ENCODE data around the gene TLE1.
A peak's percentile ranks its signal among the peaks of the same experiment; 100 is the strongest.
"Not testable (repeated sequence)": the region's sequence is repeated elsewhere in the genome, so short reads cannot be mapped to it uniquely, and the experiment has no call there.

TLE1 gene

GRCh38 chr9:81693671-81694378 lies 4.5 kb upstream of the TLE1 start:
- no peak for DNase-seq (ENCODE audit: insufficient read length, low spot score)
- no peak for FAIRE-seq
- TF ChIP-seq CTCF (IDR thresholded peaks at IDR 0.05; ENCODE audit: insufficient read depth, missing control alignments) = no peak

- TF ChIP-seq CTCF (IDR thresholded peaks at IDR 0.05; ENCODE audit: insufficient read depth, missing control alignments) = no peak
- FAIRE-seq = no peak
- no peak for DNase-seq (ENCODE audit: insufficient read length, low spot score)
These were observed 1.0 kb upstream of the TLE1 start for GRCh38 chr9:81690251-81690851.

- FAIRE-seq; DNase-seq (ENCODE audit: insufficient read length, low spot score): not testable (repeated sequence)
These were observed 329 bp downstream of the TLE1 start for GRCh38 chr9:81689093-81689342.

- FAIRE-seq; DNase-seq (ENCODE audit: insufficient read length, low spot score): not testable (repeated sequence)
These were observed 870 bp downstream of the TLE1 start for GRCh38 chr9:81688262-81689092.

- TF ChIP-seq CTCF (IDR thresholded peaks at IDR 0.05; ENCODE audit: insufficient read depth, missing control alignments) = no peak
- FAIRE-seq (no peak), DNase-seq (ENCODE audit: insufficient read length, low spot score) (no peak)
These were observed 1.7 kb downstream of the TLE1 start for GRCh38 chr9:81687521-81688261.

GRCh38 chr9:81686614-81687520 lies 2.5 kb downstream of the TLE1 start:
- no peak for DNase-seq (ENCODE audit: insufficient read length, low spot score)
- peak; percentile 45 for TF ChIP-seq CTCF (IDR thresholded peaks at IDR 0.05; ENCODE audit: insufficient read depth, missing control alignments)
- no peak for FAIRE-seq

- no peak for DNase-seq (ENCODE audit: insufficient read length, low spot score)
- FAIRE-seq = no peak
- TF ChIP-seq CTCF (IDR thresholded peaks at IDR 0.05; ENCODE audit: insufficient read depth, missing control alignments) = no peak
These were observed 3.4 kb downstream of the TLE1 start for GRCh38 chr9:81685763-81686613.

Measured in D721Med (cell line).